MM.1S (cell line): ENCODE data around the gene SLC2A10.

Experiments
- DNase-seq: peaks from one replicate; pipeline ENCODE4 v3.0.0-alpha.2; 2015
- H2AFZ ChIP-seq: fragments of 300-600 bp; sonication (generic); 2 replicates; pipeline ENCODE4 v1.6.0; 2016; ENCODE audit warnings: antibody characterized with exemption, low read length
- H3F3A ChIP-seq: fragments of 300-600 bp; sonication (generic); 2 replicates; pipeline ENCODE4 v1.6.1; 2016; ENCODE audit warnings: mild to moderate bottlenecking, antibody characterized with exemption, low read length, moderate library complexity, mixed read lengths; ENCODE audit not compliant: insufficient read depth
- H3K27ac ChIP-seq: fragments of 300-600 bp; sonication (generic); 2 replicates; pipeline ENCODE4 v1.5.1; 2016; ENCODE audit warnings: mild to moderate bottlenecking, low read length
- H3K27me3 ChIP-seq: fragments of 300-600 bp; sonication (generic); replicated peaks from 2 replicates; pipeline ENCODE4 v1.6.0; 2016; ENCODE audit warnings: low read length; ENCODE audit not compliant: insufficient read depth
- H3K36me3 ChIP-seq: fragments of 300-600 bp; sonication (generic); replicated peaks from 2 replicates; pipeline ENCODE4 v1.6.1; 2016; ENCODE audit warnings: mild to moderate bottlenecking, low read length, mixed read lengths; ENCODE audit not compliant: insufficient read depth
- H3K4me1 ChIP-seq: fragments of 300-600 bp; sonication (generic); 2 replicates; pipeline ENCODE4 v1.6.1; 2016; ENCODE audit warnings: low read length, mixed read lengths
- H3K4me2 ChIP-seq: fragments of 300-600 bp; sonication (generic); 2 replicates; pipeline ENCODE4 v1.6.0; 2016; ENCODE audit warnings: low read depth, low read length
- H3K4me3 ChIP-seq: fragments of 300-600 bp; sonication (generic); 2 replicates; pipeline ENCODE4 v1.5.1; 2016; ENCODE audit warnings: low read length, mixed read lengths
- H3K79me2 ChIP-seq: fragments of 300-600 bp; sonication (generic); 2 replicates; pipeline ENCODE4 v1.6.1; 2016; ENCODE audit warnings: mixed run types, low read length, mixed read lengths
- H3K9ac ChIP-seq: fragments of 300-600 bp; sonication (generic); 2 replicates; pipeline ENCODE4 v1.6.1; 2016; ENCODE audit warnings: low read length, mixed read lengths
- H3K9me2 ChIP-seq: fragments of 300-600 bp; sonication (generic); replicated peaks from 2 replicates; pipeline ENCODE4 v1.6.1; 2016; ENCODE audit warnings: mild to moderate bottlenecking, low read length, mixed read lengths; ENCODE audit not compliant: insufficient read depth
- H3K9me3 ChIP-seq: fragments of 300-600 bp; sonication (generic); replicated peaks from 2 replicates; pipeline ENCODE4 v1.6.1; 2016; ENCODE audit warnings: mild to moderate bottlenecking, low read length, mixed read lengths; ENCODE audit not compliant: insufficient read depth
- H4K20me1 ChIP-seq: fragments of 300-600 bp; sonication (generic); 2 replicates; pipeline ENCODE4 v1.6.1; 2016; ENCODE audit warnings: mild to moderate bottlenecking, low read length, moderate library complexity, mixed read lengths; ENCODE audit not compliant: insufficient read depth
- CTCF ChIP-seq: fragments of 300-600 bp; sonication (generic); IDR thresholded peaks from 2 replicates; pipeline ENCODE4 v1.5.1; 2016; ENCODE audit warnings: antibody characterized with exemption, low read length, mixed read lengths
- EZH2 ChIP-seq: fragments of 300-600 bp; sonication (generic); optimal IDR thresholded peaks from 2 replicates; pipeline ENCODE3; 2017; ENCODE audit warnings: low read depth, mild to moderate bottlenecking, antibody characterized with exemption, low read length, mixed read lengths
- EZH2phosphoT487 ChIP-seq: fragments of 300-600 bp; sonication (generic); IDR thresholded peaks from 2 replicates; pipeline ENCODE4 v1.6.1; 2018; ENCODE audit warnings: antibody characterized with exemption, low read length

The SLC2A10 gene

GRCh38 chr20:46772901-46773300, 63.5 kb downstream of the SLC2A10 start:
- H3K4me2 ChIP-seq = no peak overlapping the region
- H3K9ac ChIP-seq = no peak overlapping the region
- TF ChIP-seq CTCF (no peak), EZH2 (no peak), EZH2phosphoT487 (no peak)
- no peaks in the 10 kb centered on the region for H3K79me2 ChIP-seq
- H4K20me1 ChIP-seq = no peaks in the 10 kb centered on the region
- H3K27me3 ChIP-seq = no peaks in the 10 kb centered on the region
- no peaks in the 10 kb centered on the region for H3K9me3 ChIP-seq
- no peak overlapping the region for H2AFZ ChIP-seq
- H3K27ac ChIP-seq = no peak overlapping the region
- H3K9me2 ChIP-seq = no peaks in the 10 kb centered on the region
- DNase-seq = no peak
- H3K36me3 ChIP-seq = no peaks in the 10 kb centered on the region
- H3K4me3 ChIP-seq = no peak overlapping the region
- no peaks in the 10 kb centered on the region for H3K4me1 ChIP-seq
- no peaks in the 10 kb centered on the region for H3F3A ChIP-seq

- Histone ChIP-seq H3K79me2 (no peaks in the 10 kb centered on the region), H3F3A (no peaks in the 10 kb centered on the region)
Measured at GRCh38 chr20:46773680-46774079, 64.2 kb downstream of the SLC2A10 start.

GRCh38 chr20:46774236-46774635, 64.8 kb downstream of the SLC2A10 start:
- Histone ChIP-seq H3K9me2 (no peaks in the 10 kb centered on the region), H3F3A (no peaks in the 10 kb centered on the region), H3K79me2 (no peaks in the 10 kb centered on the region), H3K4me3 (no peak overlapping the region), H4K20me1 (no peaks in the 10 kb centered on the region), H3K27me3 (no peaks in the 10 kb centered on the region), H3K4me2 (no peak overlapping the region), H3K9ac (no peak overlapping the region), H2AFZ (no peak overlapping the region), H3K4me1 (no peaks in the 10 kb centered on the region), H3K27ac (no peak overlapping the region), H3K9me3 (no peaks in the 10 kb centered on the region), H3K36me3 (no peaks in the 10 kb centered on the region)
- TF ChIP-seq EZH2phosphoT487 = no peak
- no peak for TF ChIP-seq EZH2
- TF ChIP-seq CTCF = no peak
- no peak for DNase-seq

More at GRCh38 chr20:46773680-46774079, 64.2 kb downstream of the SLC2A10 start:
- H3K36me3 ChIP-seq = no peaks in the 10 kb centered on the region
- no peaks in the 10 kb centered on the region for H3K4me1 ChIP-seq
- H3K27ac ChIP-seq = no peak overlapping the region
- H3K9ac ChIP-seq = no peak overlapping the region
- no peak overlapping the region for H3K4me3 ChIP-seq
- no peak for TF ChIP-seq CTCF
- TF ChIP-seq EZH2 = no peak
- TF ChIP-seq EZH2phosphoT487 = no peak
- no peak for DNase-seq
- H2AFZ ChIP-seq = no peak overlapping the region
- no peaks in the 10 kb centered on the region for H4K20me1 ChIP-seq
- no peaks in the 10 kb centered on the region for H3K9me3 ChIP-seq
- no peaks in the 10 kb centered on the region for H3K9me2 ChIP-seq
- H3K4me2 ChIP-seq = no peak overlapping the region
- H3K27me3 ChIP-seq = no peaks in the 10 kb centered on the region
